ENCODE measurements around the gene GRHPR. TPM values are rescaled to one million over a fixed set of nuclear protein-coding genes. Genes with fewer than 3 reads are reported as not detected.

The GRHPR gene
- total RNA-seq, 4 donors from 2014 or later: 120 to 181 (median 141) TPM

GRCh38 chr9:37430841-37431597 is 8.5 kb downstream of the GRHPR start:
- TF ChIP-seq POLR2A (IDR thresholded peaks at IDR 0.05): no peak
- no peak for TF ChIP-seq CTCF (IDR thresholded peaks at IDR 0.05)
- WGBS, 2 donors: 80 to 85% methylated on average over 11 to 12 of the region's 14 CpGs
- intact Hi-C loops (cut with DNase I; ENCODE audit: low total_unique reads): no loop called here

DNA sequence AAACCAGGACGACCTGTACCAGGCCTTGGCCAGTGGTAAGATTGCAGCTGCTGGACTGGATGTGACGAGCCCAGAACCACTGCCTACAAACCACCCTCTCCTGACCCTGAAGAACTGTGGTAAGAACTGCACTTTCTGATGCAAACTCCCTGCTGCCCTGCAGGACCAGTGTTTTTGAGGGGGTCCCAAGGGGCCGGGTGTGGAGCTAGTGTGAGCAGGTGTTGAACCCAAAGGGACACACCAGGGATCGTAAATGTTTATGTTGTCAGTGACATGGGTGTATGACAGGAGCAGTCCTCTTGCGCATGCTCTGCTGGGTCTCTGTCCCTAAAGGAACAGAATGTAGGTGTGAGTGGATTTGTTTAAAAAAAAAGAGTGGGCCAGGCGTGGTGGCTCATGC is 9.5 kb downstream of the GRHPR start:
- no peak overlapping the region for H3K4me3 ChIP-seq (ENCODE audit: low read depth, poor library complexity, severe bottlenecking)
- WGBS, 2 donors: 81 to 86% methylated on average over 6 of the region's 6 CpGs
- DNase-seq (ENCODE audit: low spot score in 2 of 2): no peak
- TF ChIP-seq POLR2A (IDR thresholded peaks at IDR 0.05) (no peak), CTCF (IDR thresholded peaks at IDR 0.05) (no peak)
- intact Hi-C loops (cut with DNase I; ENCODE audit: low total_unique reads): no loop called here

More at GRCh38 chr9:37430841-37431597, 8.5 kb downstream of the GRHPR start:
- no peak overlapping the region for H3K4me3 ChIP-seq (ENCODE audit: low read depth, poor library complexity, severe bottlenecking)
- no peak for DNase-seq (ENCODE audit: low spot score in 2 of 2)

- H3K4me3 ChIP-seq (ENCODE audit: low read depth, poor library complexity, severe bottlenecking): no peak overlapping the region
- intact Hi-C loops (cut with DNase I; ENCODE audit: low total_unique reads): no loop called here
- TF ChIP-seq CTCF (IDR thresholded peaks at IDR 0.05): no peak
- TF ChIP-seq POLR2A (IDR thresholded peaks at IDR 0.05): no peak
- DNase-seq (ENCODE audit: low spot score in 2 of 2): no peak
- WGBS, 2 donors: 65 to 67% methylated on average over 7 of the region's 7 CpGs
These were observed 11.4 kb downstream of the GRHPR start for GRCh38 chr9:37433867-37434371.

- no peak overlapping the region for H3K4me3 ChIP-seq (ENCODE audit: low read depth, poor library complexity, severe bottlenecking)
- TF ChIP-seq POLR2A (IDR thresholded peaks at IDR 0.05): no peak
- no peak for TF ChIP-seq CTCF (IDR thresholded peaks at IDR 0.05)
- no peak for DNase-seq (ENCODE audit: low spot score in 2 of 2)
- 74 to 77% methylated on average over 5 of the region's 5 CpGs for WGBS, 2 donors
- intact Hi-C loops (cut with DNase I; ENCODE audit: low total_unique reads): no loop called here
These were observed 14.0 kb downstream of the GRHPR start for GRCh38 chr9:37436540-37436939.

GRCh38 chr9:37437010-37437409 is 14.5 kb downstream of the GRHPR start:
- intact Hi-C loops (cut with DNase I; ENCODE audit: low total_unique reads): no loop called here
- 93% methylated on average over 6 of the region's 6 CpGs for WGBS, 2 donors
- no peak overlapping the region for H3K4me3 ChIP-seq (ENCODE audit: low read depth, poor library complexity, severe bottlenecking)
- no peak for DNase-seq (ENCODE audit: low spot score in 2 of 2)
- TF ChIP-seq POLR2A (IDR thresholded peaks at IDR 0.05): no peak

DNA sequence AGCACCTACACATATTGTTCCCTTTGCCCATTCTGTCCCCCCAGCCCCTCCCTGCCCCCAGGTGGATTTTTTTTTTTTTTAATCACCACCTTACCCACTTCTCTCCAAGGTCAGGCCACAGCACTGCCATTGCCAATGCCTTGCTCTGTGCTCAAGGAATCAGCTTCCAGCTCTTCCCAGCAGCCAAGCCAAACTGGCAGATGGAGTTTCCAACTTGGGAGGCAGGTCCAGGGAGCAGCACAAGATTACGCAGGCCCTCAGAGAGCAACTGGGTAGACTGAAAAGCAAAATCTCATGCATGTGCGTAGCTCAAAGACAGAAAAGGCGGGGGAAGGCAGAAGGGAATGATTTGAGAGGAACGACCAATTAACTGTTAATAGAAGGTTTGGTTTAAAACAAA is 15.1 kb downstream of the GRHPR start:
- no peak for DNase-seq (ENCODE audit: low spot score in 2 of 2)
- 86 to 88% methylated on average over 4 of the region's 4 CpGs for WGBS, 2 donors
- TF ChIP-seq POLR2A (IDR thresholded peaks at IDR 0.05): no peak
- TF ChIP-seq CTCF (IDR thresholded peaks at IDR 0.05): no peak
- intact Hi-C loops (cut with DNase I; ENCODE audit: low total_unique reads): no loop called here
- no peak overlapping the region for H3K4me3 ChIP-seq (ENCODE audit: low read depth, poor library complexity, severe bottlenecking)

Data from lower leg skin (tissue), 4 donors.